ENCODE results near the gene MSI2.

The MSI2 gene

GRCh38 chr17:57586742-57587141, 330.4 kb downstream of the MSI2 start:
- Histone ChIP-seq H3K36me3 (ENCODE audit: control insufficient read depth, low read length) (0 out of 2 replicates have a peak, but pooled peaks cover 8% of the 10 kb centered on the region), H4K20me1 (ENCODE audit: control insufficient read depth, insufficient read depth, low read depth, low read length) (no peaks in the 10 kb centered on the region), H3F3A (ENCODE audit: control insufficient read depth, insufficient read depth) (no peaks in the 10 kb centered on the region), H3K4me2 (ENCODE audit: low read length) (no peak overlapping the region), H3K9me3 (ENCODE audit: control insufficient read depth, insufficient read depth, low read length) (no peaks in the 10 kb centered on the region), H3K27me3 (ENCODE audit: control insufficient read depth, low read length) (no peaks in the 10 kb centered on the region), H3K9me2 (replicated peaks; ENCODE audit: control insufficient read depth, low read length) (no peaks in the 10 kb centered on the region), H3K27ac (ENCODE audit: low read depth, low read length) (no peak overlapping the region), H3K4me3 (ENCODE audit: low read length) (no peak overlapping the region), H3K4me1 (ENCODE audit: control insufficient read depth, low read length) (peaks cover 10% of the 10 kb centered on the region; the same call in 1 of the 2 replicates), H3K79me2 (ENCODE audit: control insufficient read depth, low read length) (no peaks in the 10 kb centered on the region)
- TF ChIP-seq EZH2phosphoT487 (IDR thresholded peaks at IDR 0.05; ENCODE audit: borderline replicate concordance, low read length) (no peak), CTCF (IDR thresholded peaks at IDR 0.05; ENCODE audit: low read depth, low read length, poor library complexity, severe bottlenecking) (no peak)

GRCh38 chr17:57587193-57587969, 331.1 kb downstream of the MSI2 start:
- Histone ChIP-seq H4K20me1 (ENCODE audit: control insufficient read depth, insufficient read depth, low read depth, low read length) (no peaks in the 10 kb centered on the region), H3K27me3 (ENCODE audit: control insufficient read depth, low read length) (no peaks in the 10 kb centered on the region), H3K4me2 (ENCODE audit: low read length) (no peak overlapping the region), H3K27ac (ENCODE audit: low read depth, low read length) (no peak overlapping the region), H3K9me3 (ENCODE audit: control insufficient read depth, insufficient read depth, low read length) (no peaks in the 10 kb centered on the region), H3K4me1 (ENCODE audit: control insufficient read depth, low read length) (peaks cover 8% of the 10 kb centered on the region; the same call in 1 of the 2 replicates), H3K79me2 (ENCODE audit: control insufficient read depth, low read length) (no peaks in the 10 kb centered on the region), H3F3A (ENCODE audit: control insufficient read depth, insufficient read depth) (no peaks in the 10 kb centered on the region), H3K4me3 (ENCODE audit: low read length) (no peak overlapping the region), H3K9me2 (replicated peaks; ENCODE audit: control insufficient read depth, low read length) (no peaks in the 10 kb centered on the region), H3K36me3 (ENCODE audit: control insufficient read depth, low read length) (0 out of 2 replicates have a peak, but pooled peaks cover 8% of the 10 kb centered on the region)
- TF ChIP-seq EZH2phosphoT487 (IDR thresholded peaks at IDR 0.05; ENCODE audit: borderline replicate concordance, low read length) (no peak), CTCF (IDR thresholded peaks at IDR 0.05; ENCODE audit: low read depth, low read length, poor library complexity, severe bottlenecking) (no peak)

GRCh38 chr17:57588086-57588485, 331.8 kb downstream of the MSI2 start:
- Histone ChIP-seq H3K27ac (ENCODE audit: low read depth, low read length) (no peak overlapping the region), H4K20me1 (ENCODE audit: control insufficient read depth, insufficient read depth, low read depth, low read length) (no peaks in the 10 kb centered on the region), H3K4me3 (ENCODE audit: low read length) (no peak overlapping the region), H3K27me3 (ENCODE audit: control insufficient read depth, low read length) (no peaks in the 10 kb centered on the region), H3K79me2 (ENCODE audit: control insufficient read depth, low read length) (no peaks in the 10 kb centered on the region), H3K9me2 (replicated peaks; ENCODE audit: control insufficient read depth, low read length) (no peaks in the 10 kb centered on the region), H3F3A (ENCODE audit: control insufficient read depth, insufficient read depth) (no peaks in the 10 kb centered on the region), H3K4me1 (ENCODE audit: control insufficient read depth, low read length) (peaks cover under 1% of the 10 kb centered on the region; the same call in 1 of the 2 replicates), H3K36me3 (ENCODE audit: control insufficient read depth, low read length) (0 out of 2 replicates have a peak, but pooled peaks cover 8% of the 10 kb centered on the region), H3K4me2 (ENCODE audit: low read length) (no peak overlapping the region), H3K9me3 (ENCODE audit: control insufficient read depth, insufficient read depth, low read length) (no peaks in the 10 kb centered on the region)
- TF ChIP-seq CTCF (IDR thresholded peaks at IDR 0.05; ENCODE audit: low read depth, low read length, poor library complexity, severe bottlenecking) = no peak
- TF ChIP-seq EZH2phosphoT487 (IDR thresholded peaks at IDR 0.05; ENCODE audit: borderline replicate concordance, low read length) = no peak

Measured in DOHH2 (cell line).